ENCODE measurements around the gene PRELP.

DNA sequence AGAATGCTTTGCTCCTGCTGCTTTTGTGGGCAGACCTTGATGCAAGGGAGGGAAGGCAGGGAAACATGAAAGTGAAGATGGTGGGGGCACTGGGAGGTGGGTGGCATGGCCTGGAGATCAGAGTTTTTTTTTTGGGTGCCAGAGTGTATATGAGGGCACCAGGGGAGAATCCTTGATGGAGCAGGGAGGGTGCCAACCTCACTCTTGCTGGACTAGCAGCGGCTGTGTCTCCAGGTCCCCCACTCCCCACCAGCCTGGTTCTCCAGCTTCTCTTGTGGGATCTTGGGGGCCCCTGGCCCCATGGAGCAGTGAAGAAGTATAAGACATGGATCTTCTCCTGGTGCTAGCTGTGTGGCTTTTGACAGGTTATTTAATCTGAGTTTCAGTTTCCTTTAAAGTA is 13.5 kb upstream of the PRELP start:
- TF ChIP-seq SUZ12 (IDR thresholded peaks at IDR 0.05; ENCODE audit: extremely low read depth, insufficient read depth, insufficient read length) (no peak), YY1 (IDR thresholded peaks at IDR 0.05; ENCODE audit: insufficient read depth, insufficient read length) (no peak), ZNF274 (IDR thresholded peaks at IDR 0.05; ENCODE audit: low read depth, low read length) (no peak)
